ENCODE data around the gene PAK3.

PAK3 gene

DNA sequence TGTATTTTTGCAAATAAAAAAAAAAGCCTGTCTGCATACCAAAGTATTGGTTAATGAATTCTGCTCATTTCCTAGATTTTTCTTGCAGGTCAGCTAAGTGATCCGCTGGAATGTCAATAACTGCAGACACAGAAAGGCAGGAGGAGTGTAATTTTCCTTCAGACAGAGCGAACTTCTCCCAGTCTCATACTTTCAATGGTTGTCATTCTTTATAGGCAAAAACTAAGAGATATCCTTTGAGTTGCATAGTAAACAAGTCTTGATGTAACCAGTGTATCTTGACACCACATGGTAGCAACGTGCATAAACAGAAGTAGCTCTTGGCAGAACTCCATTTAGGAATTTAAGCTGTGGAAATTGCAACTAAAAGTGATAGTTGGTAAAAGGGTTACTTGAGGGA is 166.1 kb downstream of the PAK3 start:
- DNase-seq (ENCODE audit: low read depth): peak; percentile 33

DNA sequence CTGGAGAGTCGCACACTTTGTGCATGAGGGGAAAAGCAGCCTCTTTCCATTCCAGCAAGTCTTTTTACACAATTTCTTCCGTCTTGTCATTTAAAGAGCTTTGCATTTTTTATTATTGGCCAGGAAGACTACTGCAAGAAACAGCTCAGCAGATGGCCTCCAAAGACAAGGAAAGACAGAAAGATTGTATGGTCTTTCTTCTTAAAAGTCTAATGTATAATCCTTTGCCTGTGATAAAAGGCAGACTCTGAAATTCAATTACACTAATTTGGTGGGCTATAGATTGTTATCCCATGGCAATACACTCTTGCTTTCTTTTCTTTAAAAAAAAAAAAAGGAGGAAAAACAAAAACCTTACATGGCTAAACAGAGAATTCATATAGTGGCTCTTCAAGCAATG is 168.4 kb downstream of the PAK3 start:
- DNase-seq (ENCODE audit: low read depth): no peak

DNA sequence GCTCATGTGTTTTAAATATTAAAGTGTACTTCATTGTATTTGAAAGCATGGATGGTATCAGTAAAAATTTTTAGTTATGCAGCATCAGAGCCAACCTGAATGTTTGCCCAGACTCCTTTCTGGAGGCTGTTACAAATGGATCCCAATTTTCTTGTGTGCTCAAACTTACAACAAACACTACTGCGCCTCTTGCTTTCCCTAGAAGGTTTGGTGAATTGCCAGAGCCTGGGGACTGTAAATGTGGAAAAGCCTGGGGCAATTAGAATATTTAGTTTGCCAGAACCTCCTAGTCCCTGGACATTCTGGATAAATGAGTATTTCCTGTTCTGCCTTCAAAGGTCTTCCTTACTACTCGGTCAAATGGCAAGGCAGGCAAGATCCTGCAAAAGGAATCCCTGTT is 169.5 kb downstream of the PAK3 start:
- no peak for DNase-seq (ENCODE audit: low read depth)

DNA sequence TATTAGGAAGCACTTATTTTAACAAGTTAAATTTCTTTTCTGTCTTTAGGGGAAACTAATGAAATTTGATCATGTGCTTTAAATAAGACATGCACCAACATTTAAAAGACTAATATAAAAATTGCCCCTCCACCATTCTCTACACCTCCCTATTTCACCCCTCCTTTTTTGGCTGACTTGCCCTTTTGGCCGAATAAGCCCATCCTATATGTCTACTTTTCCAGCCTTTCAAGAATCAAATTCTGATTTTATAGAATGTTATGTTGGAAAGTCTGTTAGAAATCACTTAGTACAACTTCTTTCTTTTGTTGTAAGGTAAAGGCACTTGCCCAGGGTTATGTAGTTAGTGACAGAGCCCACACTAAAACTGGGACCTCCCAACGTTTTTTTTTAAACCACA is 172.5 kb downstream of the PAK3 start:
- no peak for DNase-seq (ENCODE audit: low read depth)

DNA sequence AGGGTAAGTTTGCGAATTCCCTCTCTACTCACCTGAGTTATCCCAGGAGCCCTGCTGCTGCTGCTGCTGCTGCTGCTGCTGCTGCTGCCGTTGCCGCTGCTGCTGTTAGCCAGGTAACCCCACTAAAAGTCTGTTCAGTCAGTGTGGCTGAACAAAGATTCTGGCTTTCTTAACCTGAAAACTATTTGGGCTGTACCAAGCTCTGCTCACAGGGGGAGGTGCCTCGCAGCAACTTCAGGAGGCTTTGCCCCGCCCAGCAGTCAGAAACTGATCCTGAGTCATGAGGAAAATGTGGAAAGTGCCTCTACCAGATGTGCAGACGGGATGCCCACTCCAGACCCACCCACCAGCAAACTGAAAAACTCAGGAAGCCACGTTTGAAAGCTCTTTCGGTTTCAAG is 174.3 kb downstream of the PAK3 start, which contains the start of gene CAPN6:
Gene CAPN6 (minus strand): TSS at position 145 of the 400 bp plus-strand sequence. CDS start 6,547 bp downstream, outside the sequence.
- peak; percentile 13 for DNase-seq (ENCODE audit: low read depth)
